OCI-LY7 (cell line): ENCODE measurements around the gene TCF12.

Experiments
- EZH2phosphoT487 ChIP-seq: fragments of 200-600 bp; sonication (generic); IDR thresholded peaks from 2 replicates; pipeline ENCODE4 v1.6.1; 2018; ENCODE audit warnings: low read depth, borderline replicate concordance, mild to moderate bottlenecking, mixed run types, antibody characterized with exemption, low read length, moderate library complexity, mixed read lengths
- TF ChIP-seq, protein P1 (sequence below): fragments of 200-600 bp; sonication (generic); conservative IDR thresholded peaks from 2 replicates; pipeline ENCODE4 v1.5.1; 2014; ENCODE audit warnings: mild to moderate bottlenecking, antibody characterized with exemption, low read length, moderate library complexity, mixed read lengths

- TF ChIP-seq, protein P1, sequence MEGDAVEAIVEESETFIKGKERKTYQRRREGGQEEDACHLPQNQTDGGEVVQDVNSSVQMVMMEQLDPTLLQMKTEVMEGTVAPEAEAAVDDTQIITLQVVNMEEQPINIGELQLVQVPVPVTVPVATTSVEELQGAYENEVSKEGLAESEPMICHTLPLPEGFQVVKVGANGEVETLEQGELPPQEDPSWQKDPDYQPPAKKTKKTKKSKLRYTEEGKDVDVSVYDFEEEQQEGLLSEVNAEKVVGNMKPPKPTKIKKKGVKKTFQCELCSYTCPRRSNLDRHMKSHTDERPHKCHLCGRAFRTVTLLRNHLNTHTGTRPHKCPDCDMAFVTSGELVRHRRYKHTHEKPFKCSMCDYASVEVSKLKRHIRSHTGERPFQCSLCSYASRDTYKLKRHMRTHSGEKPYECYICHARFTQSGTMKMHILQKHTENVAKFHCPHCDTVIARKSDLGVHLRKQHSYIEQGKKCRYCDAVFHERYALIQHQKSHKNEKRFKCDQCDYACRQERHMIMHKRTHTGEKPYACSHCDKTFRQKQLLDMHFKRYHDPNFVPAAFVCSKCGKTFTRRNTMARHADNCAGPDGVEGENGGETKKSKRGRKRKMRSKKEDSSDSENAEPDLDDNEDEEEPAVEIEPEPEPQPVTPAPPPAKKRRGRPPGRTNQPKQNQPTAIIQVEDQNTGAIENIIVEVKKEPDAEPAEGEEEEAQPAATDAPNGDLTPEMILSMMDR, result no peak
- no peak for TF ChIP-seq EZH2phosphoT487
Observed at GRCh38 chr15:56972426-56972825, 54.0 kb downstream of the TCF12 start.
